Measurements from ENCODE around the gene LILRB3. TPM values are rescaled to one million over a fixed set of nuclear protein-coding genes. Genes with fewer than 3 reads are reported as not detected.
"Not testable (repeated sequence)": the region's sequence is repeated elsewhere in the genome, so short reads cannot be mapped to it uniquely, and the experiment has no call there.

The LILRB3 gene
- total RNA-seq, 2 donors from 2014 or later, result 0.73 to 5.9 TPM

- Histone ChIP-seq H3K27ac (peak within 1 kb of the TSS; percentile 86 to 89), H3K9me3 (no peaks in the 10 kb centered on the region), H3K27me3 (replicated peaks; ENCODE audit: insufficient read depth) (no peaks in the 10 kb centered on the region), H3K4me1 (replicated peaks) (no peaks in the 10 kb centered on the region), H3K36me3 (no peaks in the 10 kb centered on the region), H3K4me3 (peak within 1 kb of the TSS; percentile 36 to 42)
- peak; percentile 74 for DNase-seq (ENCODE audit: low spot score)
- intact Hi-C loops (cut with DNase I), result no loop called here
- 17% methylated on average over 11 of the region's 13 CpGs for WGBS
- peak; percentile 51 for TF ChIP-seq POLR2A (IDR thresholded peaks at IDR 0.05)
- TF ChIP-seq POLR2AphosphoS5 (IDR thresholded peaks at IDR 0.05), result peak; percentile 62
- TF ChIP-seq CTCF (IDR thresholded peaks at IDR 0.05), result peak in 3 of 4 experiments; percentile 15 to 86 (median 70)
Observed at GRCh38 chr19:54172471-54173358, 50.1 kb downstream of the LILRB3 start, which contains the start of gene TMC4. Gene TMC4 (minus strand): TSS chr19:54173160. CDS start chr19:54173117, 43 bp downstream.

- intact Hi-C loops (cut with DNase I); H3K4me1 ChIP-seq (replicated peaks); H3K27me3 ChIP-seq (replicated peaks; ENCODE audit: insufficient read depth); DNase-seq (ENCODE audit: low spot score); H3K9me3 ChIP-seq; H3K36me3 ChIP-seq: not testable (repeated sequence)
- Histone ChIP-seq H3K4me3 (peak overlapping the region; percentile 36 to 42), H3K27ac (peak overlapping the region; percentile 86 to 89)
- 56% methylated on average over 15 of the region's 23 CpGs for WGBS
Observed at GRCh38 chr19:54171736-54172431, 50.9 kb downstream of the LILRB3 start.

GRCh38 chr19:54169149-54169740 is 53.6 kb downstream of the LILRB3 start:
- no peak for TF ChIP-seq CTCF (IDR thresholded peaks at IDR 0.05)
- no peak for TF ChIP-seq POLR2AphosphoS5 (IDR thresholded peaks at IDR 0.05)
- no peak for TF ChIP-seq POLR2A (IDR thresholded peaks at IDR 0.05)
- Histone ChIP-seq H3K36me3 (no peaks in the 10 kb centered on the region), H3K27ac (no peak overlapping the region), H3K27me3 (replicated peaks; ENCODE audit: insufficient read depth) (no peaks in the 10 kb centered on the region), H3K9me3 (no peaks in the 10 kb centered on the region), H3K4me1 (replicated peaks) (no peaks in the 10 kb centered on the region), H3K4me3 (no peak overlapping the region)
- DNase-seq (ENCODE audit: low spot score), result no peak
- intact Hi-C loops (cut with DNase I), result loop anchor here (5.0 kb wide), 1 partner anchor 63 kb away; no protein-coding TSS in a partner anchor
- WGBS, result 90% methylated on average over 21 of the region's 21 CpGs

- Histone ChIP-seq H3K36me3 (no peaks in the 10 kb centered on the region), H3K4me1 (replicated peaks) (no peaks in the 10 kb centered on the region), H3K27ac (no peak overlapping the region), H3K27me3 (replicated peaks; ENCODE audit: insufficient read depth) (no peaks in the 10 kb centered on the region), H3K9me3 (no peaks in the 10 kb centered on the region), H3K4me3 (no peak overlapping the region)
- 29% methylated on average over 25 of the region's 25 CpGs for WGBS
- DNase-seq (ENCODE audit: low spot score), result peak; percentile 85
- intact Hi-C loops (cut with DNase I), result loop anchor here (5.0 kb wide), 1 partner anchor 64 kb away; no protein-coding TSS in a partner anchor
- peak; percentile 50 for TF ChIP-seq POLR2AphosphoS5 (IDR thresholded peaks at IDR 0.05)
- TF ChIP-seq CTCF (IDR thresholded peaks at IDR 0.05), result peak; percentile 81 to 87 (median 86)
- no peak for TF ChIP-seq POLR2A (IDR thresholded peaks at IDR 0.05)
Observed at GRCh38 chr19:54168174-54168917, 54.5 kb downstream of the LILRB3 start.

Small RNA genes within 50 kb of the gene (small RNA-seq; reads per million reads assigned to genes)
- gene RNU6-1307P, result 0 reads per million in 2 donors

Other genes with a start within 250 kb of the LILRB3 start
- 1 to 10 TPM in 1 of 2 donors, not detected in 1; 2.3 TPM for gene CACNG6, start 231.4 kb downstream of the LILRB3 start, total RNA-seq
- 1 to 10 TPM in 1 of 2 donors, not detected in 1; 1.6 TPM for gene VSTM1, start 159.1 kb downstream of the LILRB3 start, total RNA-seq
- 1 to 10 TPM in 1 of 2 donors, not detected in 1; 1.6 TPM for gene TARM1, start 141.6 kb downstream of the LILRB3 start, total RNA-seq
- 1 to 10 TPM in 1 of 2 donors, under 1 TPM in 1; 0.23 to 1.6 TPM for gene OSCAR, start 122.2 kb downstream of the LILRB3 start, total RNA-seq
- gene NDUFA3, start 120.2 kb downstream of the LILRB3 start, total RNA-seq, result 10 to 100 TPM; 39.4 to 48.5 TPM
- gene TFPT, start 107.3 kb downstream of the LILRB3 start, total RNA-seq, result 10 to 100 TPM; 30.7 to 52.0 TPM
- 10 to 100 TPM; 50.7 to 71.6 TPM for gene PRPF31, start 107.3 kb downstream of the LILRB3 start, total RNA-seq
- 10 to 100 TPM; 22.8 to 54.4 TPM for gene CNOT3, start 85.2 kb downstream of the LILRB3 start, total RNA-seq
- gene LENG1, start 63.3 kb downstream of the LILRB3 start, total RNA-seq, result 10 to 100 TPM in 1 of 2 donors, 1 to 10 TPM in 1; 7.6 to 14.7 TPM
- gene TMC4, start 49.8 kb downstream of the LILRB3 start, total RNA-seq, result 10 to 100 TPM; 40.2 to 88.6 TPM
- 100 to 1,000 TPM in 1 of 2 donors, 10 to 100 TPM in 1; 91.7 to 430 TPM for gene MBOAT7, start 33.4 kb downstream of the LILRB3 start, total RNA-seq
- gene TSEN34, start 31.7 kb downstream of the LILRB3 start, total RNA-seq, result 100 to 1,000 TPM; 122 to 163 TPM
- gene RPS9, start 22.1 kb downstream of the LILRB3 start, total RNA-seq, result 1,000 to 10,000 TPM; 1,667 to 3,369 TPM
- under 1 TPM in 1 of 2 donors, not detected in 1; 0.23 TPM for gene LILRA6, start 19.8 kb upstream of the LILRB3 start, total RNA-seq
- gene LILRB5, start 34.3 kb upstream of the LILRB3 start, total RNA-seq, result 1 to 10 TPM in 1 of 2 donors, not detected in 1; 1.5 TPM
- gene LILRB2, start 58.1 kb upstream of the LILRB3 start, total RNA-seq, result 1 to 10 TPM in 1 of 2 donors, under 1 TPM in 1; 0.09 to 1.4 TPM
- 1 to 10 TPM in 1 of 2 donors, not detected in 1; 1.2 TPM for gene LILRA5, start 90.2 kb upstream of the LILRB3 start, total RNA-seq
- 1 to 10 TPM; 1.7 to 2.3 TPM for gene LILRA4, start 116.2 kb upstream of the LILRB3 start, total RNA-seq
- 10 to 100 TPM in 1 of 2 donors, 1 to 10 TPM in 1; 7.2 to 19.7 TPM for gene LAIR1, start 141.9 kb upstream of the LILRB3 start, total RNA-seq
- gene TTYH1, start 192.5 kb upstream of the LILRB3 start, total RNA-seq, result 100 to 1,000 TPM in 1 of 2 donors, 1 to 10 TPM in 1; 1.8 to 136 TPM
- 100 to 1,000 TPM; 111 to 292 TPM for gene LENG8, start 226.2 kb upstream of the LILRB3 start, total RNA-seq
- 10 to 100 TPM; 18.6 to 22.2 TPM for gene LENG9, start 240.8 kb upstream of the LILRB3 start, total RNA-seq

All from prostate gland (tissue), 2 donors.